ENCODE results near the gene CHDH. TPM values are rescaled to one million over a fixed set of nuclear protein-coding genes. Genes with fewer than 3 reads are reported as not detected.
A peak's percentile ranks its signal among the peaks of the same experiment; 100 is the strongest.

CHDH gene
- total and polyA plus RNA-seq, 7 donors: 0.29 to 6.1 (median 2.0) TPM

DNA sequence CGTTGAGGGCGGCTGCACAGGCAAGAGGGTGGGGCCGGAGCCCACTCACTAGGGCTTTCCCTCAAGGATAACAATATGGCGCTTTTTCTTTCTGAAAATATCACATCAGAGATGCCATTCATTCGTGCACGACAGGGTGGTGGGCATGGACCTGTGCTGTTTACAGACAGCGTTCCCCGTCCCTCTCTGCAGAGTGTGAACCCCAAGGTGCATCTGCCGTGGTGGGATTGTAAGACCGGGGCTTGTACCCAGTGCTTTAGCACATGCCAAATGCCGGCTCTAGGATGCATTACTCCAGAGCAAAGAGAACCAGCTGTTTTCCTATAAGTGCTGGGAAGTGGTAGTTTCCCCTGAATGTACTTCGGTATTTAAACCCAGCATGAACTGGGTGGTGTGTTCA is 37.0 kb downstream of the CHDH start:
- 77 to 81% (median 80%) methylated on average over 12 of the region's 12 CpGs for WGBS, 3 donors
- no peak overlapping the region for H3K27ac ChIP-seq
- ATAC-seq: no peak
- no peak overlapping the region for H3K4me3 ChIP-seq
- no peaks in the 10 kb centered on the region for H3K9me3 ChIP-seq
- H3K36me3 ChIP-seq (ENCODE audit: insufficient read depth in 1 of 2, low read depth in 1 of 2): no peaks in the 10 kb centered on the region
- peaks cover 4% of the 10 kb centered on the region for H3K4me1 ChIP-seq
- TF ChIP-seq, protein P1, sequence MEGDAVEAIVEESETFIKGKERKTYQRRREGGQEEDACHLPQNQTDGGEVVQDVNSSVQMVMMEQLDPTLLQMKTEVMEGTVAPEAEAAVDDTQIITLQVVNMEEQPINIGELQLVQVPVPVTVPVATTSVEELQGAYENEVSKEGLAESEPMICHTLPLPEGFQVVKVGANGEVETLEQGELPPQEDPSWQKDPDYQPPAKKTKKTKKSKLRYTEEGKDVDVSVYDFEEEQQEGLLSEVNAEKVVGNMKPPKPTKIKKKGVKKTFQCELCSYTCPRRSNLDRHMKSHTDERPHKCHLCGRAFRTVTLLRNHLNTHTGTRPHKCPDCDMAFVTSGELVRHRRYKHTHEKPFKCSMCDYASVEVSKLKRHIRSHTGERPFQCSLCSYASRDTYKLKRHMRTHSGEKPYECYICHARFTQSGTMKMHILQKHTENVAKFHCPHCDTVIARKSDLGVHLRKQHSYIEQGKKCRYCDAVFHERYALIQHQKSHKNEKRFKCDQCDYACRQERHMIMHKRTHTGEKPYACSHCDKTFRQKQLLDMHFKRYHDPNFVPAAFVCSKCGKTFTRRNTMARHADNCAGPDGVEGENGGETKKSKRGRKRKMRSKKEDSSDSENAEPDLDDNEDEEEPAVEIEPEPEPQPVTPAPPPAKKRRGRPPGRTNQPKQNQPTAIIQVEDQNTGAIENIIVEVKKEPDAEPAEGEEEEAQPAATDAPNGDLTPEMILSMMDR (IDR thresholded peaks at IDR 0.05): no peak
- H3K27me3 ChIP-seq (ENCODE audit: insufficient read depth in 3 of 3, low read length in 2 of 3): peaks cover 0 to 3% (median 0%) of the 10 kb centered on the region in 3 donors
- no peak for DNase-seq
- intact Hi-C loops (cut with DNase I): no loop called here

- WGBS, 3 donors: 89 to 93% (median 93%) methylated on average over 13 of the region's 13 CpGs
- no peaks in the 10 kb centered on the region for H3K36me3 ChIP-seq (ENCODE audit: insufficient read depth in 1 of 2, low read depth in 1 of 2)
- no peak overlapping the region for H3K27ac ChIP-seq
- H3K4me3 ChIP-seq: no peak overlapping the region
- peaks cover 4% of the 10 kb centered on the region for H3K4me1 ChIP-seq
- no peak for DNase-seq
- peaks cover 0 to 3% (median 0%) of the 10 kb centered on the region in 3 donors for H3K27me3 ChIP-seq (ENCODE audit: insufficient read depth in 3 of 3, low read length in 2 of 3)
- ATAC-seq: no peak
- no peaks in the 10 kb centered on the region for H3K9me3 ChIP-seq
- intact Hi-C loops (cut with DNase I): no loop called here
- TF ChIP-seq, protein P1 (IDR thresholded peaks at IDR 0.05): no peak
Observed at GRCh38 chr3:53808496-53808895, 37.7 kb downstream of the CHDH start.

DNA sequence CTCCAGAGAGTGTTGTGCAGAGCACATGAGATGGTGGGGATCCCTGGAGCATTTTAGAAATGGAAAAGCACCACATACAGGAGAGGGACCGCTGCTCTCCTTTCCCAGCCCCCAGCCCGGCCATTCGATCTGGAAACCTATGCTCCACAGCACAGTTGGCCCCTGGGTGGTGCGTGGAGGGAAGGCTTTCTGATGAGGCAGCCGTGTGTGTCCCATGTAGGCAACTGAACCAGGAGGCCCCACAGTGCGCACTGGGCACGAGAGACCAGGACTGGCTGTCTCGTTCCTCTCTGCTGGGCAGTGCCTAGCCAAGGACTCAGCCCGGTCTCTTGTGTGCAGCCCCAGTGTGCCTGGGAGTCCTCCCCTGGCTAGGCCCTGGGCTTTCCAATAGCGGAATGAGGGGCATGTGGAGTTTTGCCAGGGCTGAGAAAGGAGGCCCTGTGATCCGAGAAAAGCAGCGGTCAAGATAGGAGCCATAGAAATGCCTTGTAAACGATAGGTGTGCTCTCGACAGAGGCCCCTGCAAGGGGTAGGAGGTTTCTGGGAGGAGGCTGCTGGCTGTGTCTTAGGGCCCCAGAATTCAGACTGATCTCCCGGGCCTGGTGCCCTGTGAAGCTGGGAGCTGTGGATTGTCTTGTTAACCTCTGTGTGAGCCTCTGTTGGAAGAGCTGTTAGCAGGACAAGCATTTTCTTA is 39.0 kb downstream of the CHDH start:
- TF ChIP-seq, protein P1 (IDR thresholded peaks at IDR 0.05): no peak
- WGBS, 3 donors: 83 to 87% (median 86%) methylated on average over 15 of the region's 15 CpGs
- H3K36me3 ChIP-seq (ENCODE audit: insufficient read depth in 1 of 2, low read depth in 1 of 2): no peaks in the 10 kb centered on the region
- H3K4me1 ChIP-seq: peaks cover 4% of the 10 kb centered on the region
- H3K27ac ChIP-seq: no peak overlapping the region
- DNase-seq (no peak), ATAC-seq (no peak)
- intact Hi-C loops (cut with DNase I): no loop called here
- H3K27me3 ChIP-seq (ENCODE audit: insufficient read depth in 3 of 3, low read length in 2 of 3): peaks cover 0 to 3% (median 0%) of the 10 kb centered on the region in 3 donors
- no peak overlapping the region for H3K4me3 ChIP-seq
- no peaks in the 10 kb centered on the region for H3K9me3 ChIP-seq

DNA sequence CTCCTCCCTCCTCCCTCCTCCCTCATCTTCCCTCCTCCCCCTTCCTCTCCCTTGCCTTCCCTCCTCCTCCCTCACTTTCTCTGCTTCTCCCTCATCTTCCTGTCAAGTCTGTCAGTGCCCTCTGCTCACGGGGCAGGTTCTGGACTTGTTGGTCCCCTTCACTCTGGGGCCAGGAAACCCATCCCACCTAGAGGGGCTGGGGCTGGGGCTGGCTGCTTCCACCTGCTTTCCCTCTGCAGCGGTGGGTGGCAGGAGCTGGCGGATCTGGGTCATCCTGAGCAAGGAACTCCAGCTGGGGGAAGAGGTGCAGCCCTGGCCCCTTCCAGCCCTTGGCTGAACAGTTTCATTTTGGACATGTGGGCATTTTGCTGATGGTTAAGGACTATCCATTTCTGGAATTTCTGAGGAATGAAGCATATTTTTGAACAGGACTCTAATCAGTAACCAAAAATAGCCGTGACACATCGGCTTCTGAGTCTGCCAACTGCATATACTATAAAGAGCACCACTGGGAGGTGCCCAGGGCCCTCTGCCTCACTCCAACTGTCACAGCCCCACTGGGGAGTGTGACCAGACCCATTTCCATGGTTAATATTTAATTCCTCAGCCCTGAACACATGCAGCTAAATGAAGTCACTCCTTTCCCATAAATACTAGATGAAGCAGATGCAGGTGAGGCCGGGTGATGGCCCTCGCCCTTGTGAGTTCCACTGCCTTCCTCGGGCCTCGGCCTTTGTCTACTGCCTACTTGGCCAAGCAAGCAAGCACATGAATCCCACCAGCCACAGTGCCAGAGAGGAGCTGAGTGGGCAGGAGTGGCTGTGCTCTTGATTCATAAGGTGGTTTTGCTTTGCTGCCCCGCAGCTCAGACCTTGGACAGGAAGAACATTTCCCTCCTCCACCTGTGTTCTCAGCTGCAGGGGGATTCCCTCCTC is 39.8 kb downstream of the CHDH start:
- Histone ChIP-seq H3K27me3 (ENCODE audit: insufficient read depth in 3 of 3, low read length in 2 of 3) (peaks cover 0 to 3% (median 0%) of the 10 kb centered on the region in 3 donors), H3K27ac (no peak overlapping the region), H3K9me3 (no peaks in the 10 kb centered on the region), H3K4me3 (no peak overlapping the region), H3K4me1 (peaks cover 4% of the 10 kb centered on the region), H3K36me3 (ENCODE audit: insufficient read depth in 1 of 2, low read depth in 1 of 2) (no peaks in the 10 kb centered on the region)
- TF ChIP-seq, protein P1 (IDR thresholded peaks at IDR 0.05): no peak
- intact Hi-C loops (cut with DNase I): no loop called here
- ATAC-seq (peak; percentile 61 to 89 (median 68)), DNase-seq (no peak)
- WGBS, 3 donors: 45 to 56% (median 47%) methylated on average over 10 of the region's 10 CpGs
